K562 (cell line): ENCODE data around the gene SIRT2. TPM values are rescaled to one million over a fixed set of nuclear protein-coding genes. Genes with fewer than 3 reads are reported as not detected.
A peak's percentile ranks its signal among the peaks of the same experiment; 100 is the strongest.

Experiments used
- BACH1 ChIP-seq: fragments of 200-800 bp; sonication (Bioruptor generic); IDR thresholded peaks from 2 replicates; pipeline ENCODE4 v1.6.1; 2016; ENCODE audit warnings: missing genetic modification characterization, missing compliant biosample characterization
- CBX1 ChIP-seq: sonication (generic); IDR thresholded peaks from 2 replicates; pipeline ENCODE4 v1.6.1; 2016; ENCODE audit warnings: antibody characterized with exemption, low read depth, mild to moderate bottlenecking
- DNMT1 ChIP-seq: fragments of 450-650 bp; IDR thresholded peaks from 2 replicates; pipeline ENCODE4 v1.6.1; 2016; ENCODE audit warnings: antibody characterized with exemption, mild to moderate bottlenecking
- LEF1 ChIP-seq: fragments of 450-650 bp; IDR thresholded peaks from 2 replicates; pipeline ENCODE4 v1.6.1; 2016; ENCODE audit warnings: mild to moderate bottlenecking
- MBD1 ChIP-seq: fragments of 250-450 bp; sonication (Bioruptor Pico); IDR thresholded peaks from 2 replicates; pipeline ENCODE4 v1.8.0; 2022; ENCODE audit warnings: inconsistent platforms
- SRSF3 ChIP-seq: fragments of 200-400 bp; formaldehyde crosslinking; IDR thresholded peaks from 2 replicates; pipeline ENCODE4 v1.6.1; 2016; ENCODE audit warnings: mild to moderate bottlenecking, low read length, moderate library complexity; ENCODE audit not compliant: insufficient read depth
- SRSF7 ChIP-seq: fragments of 200-400 bp; formaldehyde crosslinking; optimal IDR thresholded peaks from 2 replicates; pipeline ENCODE3; 2017; ENCODE audit warnings: mild to moderate bottlenecking, low read depth, low read length
- TBL1XR1 ChIP-seq, 2 experiments: IDR thresholded peaks; 2 replicates each; pipeline ENCODE4 v1.6.1; 2012; ENCODE audit warnings: improper control_type of control experiment in 2 of 2, low read length in 2 of 2, mild to moderate bottlenecking in 1 of 2
- ZNF212 ChIP-seq: fragments of 450-650 bp; formaldehyde crosslinking; IDR thresholded peaks from 2 replicates; pipeline ENCODE4 v1.4.0; 2020; ENCODE audit warnings: mild to moderate bottlenecking
- ZNF239 ChIP-seq: fragments of 250-450 bp; sonication (Bioruptor Pico); IDR thresholded peaks from 2 replicates; pipeline ENCODE4 v1.4.0; 2020; ENCODE audit warnings: mild to moderate bottlenecking
- polyA plus RNA-seq, 8 experiments: library from polyadenylated mRNA; depleted of rRNA in 4 of 8; stranded (reverse) in 5 of 8; unstranded in 3 of 8; fragments of >200 nt; fragmentation: Nextera tagmentation in 2 of 8; fragmentation: Illumina TruSeq in 1 of 8; extraction: Ambion mirVana in 2 of 8; extraction: Trizol in 1 of 8; gene quantifications; 2 replicates each; pipeline versions ENCODE4 v1.2.1 to v1.2.3, GENCODE V29; 2011 to 2014; ENCODE audit warnings: inconsistent platforms in 1 of 8, missing spikeins in 1 of 8
- total RNA-seq, 7 experiments: library from RNA; depleted of rRNA in 6 of 7; stranded (reverse); fragments of >200 nt in 6 of 7; fragmentation: Illumina TruSeq in 2 of 7; extraction: Trizol in 2 of 7; gene quantifications; 2 replicates each; pipeline versions ENCODE4 v1.2.1 to v1.2.3, GENCODE V29; 2011 to 2021; ENCODE audit warnings: low replicate concordance in 1 of 7
- TF ChIP-seq, protein P1 (sequence below): fragments of 450-650 bp; IDR thresholded peaks from 2 replicates; pipeline ENCODE4 v1.6.1; 2018; ENCODE audit warnings: mild to moderate bottlenecking, low read depth; ENCODE audit not compliant: partially characterized antibody
- TF ChIP-seq, protein P2 (sequence below): fragments of 450-650 bp; IDR thresholded peaks from 2 replicates; pipeline ENCODE4 v1.6.1; 2016; ENCODE audit warnings: antibody characterized with exemption

The SIRT2 gene
- total and polyA plus RNA-seq, 9 of the 15 experiments (the other 6 are each of a cell fraction or from before 2014, with no cell fraction given): 2.3 to 35.2 (median 22.9) TPM

GRCh38 chr19:38849860-38850435, 49.5 kb downstream of the SIRT2 start, which contains the start of gene HNRNPL (continued):
- TF ChIP-seq, protein P1, sequence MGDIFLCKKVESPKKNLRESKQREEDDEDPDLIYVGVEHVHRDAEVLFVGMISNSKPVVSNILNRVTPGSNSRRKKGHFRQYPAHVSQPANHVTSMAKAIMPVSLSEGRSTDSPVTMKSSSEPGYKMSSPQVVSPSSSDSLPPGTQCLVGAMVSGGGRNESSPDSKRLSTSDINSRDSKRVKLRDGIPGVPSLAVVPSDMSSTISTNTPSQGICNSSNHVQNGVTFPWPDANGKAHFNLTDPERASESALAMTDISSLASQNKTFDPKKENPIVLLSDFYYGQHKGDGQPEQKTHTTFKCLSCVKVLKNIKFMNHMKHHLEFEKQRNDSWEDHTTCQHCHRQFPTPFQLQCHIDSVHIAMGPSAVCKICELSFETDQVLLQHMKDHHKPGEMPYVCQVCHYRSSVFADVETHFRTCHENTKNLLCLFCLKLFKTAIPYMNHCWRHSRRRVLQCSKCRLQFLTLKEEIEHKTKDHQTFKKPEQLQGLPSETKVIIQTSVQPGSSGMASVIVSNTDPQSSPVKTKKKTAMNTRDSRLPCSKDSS: no peak
- no peak for TF ChIP-seq SRSF3
- no peak for TF ChIP-seq DNMT1
- peak; percentile 40; the same call in 1 of the 2 replicates for TF ChIP-seq LEF1
- peak; percentile 33; the same call in 1 of the 2 replicates for TF ChIP-seq CBX1
- TF ChIP-seq ZNF239 (CRISPR knock-in tag): no peak
- no peak for TF ChIP-seq MBD1 (CRISPR knock-in tag)
- no peak for TF ChIP-seq BACH1 (tag)
- peak in 1 of 2 experiments; percentile 50; a peak in 1 of 4 replicates for TF ChIP-seq TBL1XR1 (IDR thresholded peaks at IDR 0.05; ENCODE audit: low read length in 2 of 2)
- TF ChIP-seq, protein P2, sequence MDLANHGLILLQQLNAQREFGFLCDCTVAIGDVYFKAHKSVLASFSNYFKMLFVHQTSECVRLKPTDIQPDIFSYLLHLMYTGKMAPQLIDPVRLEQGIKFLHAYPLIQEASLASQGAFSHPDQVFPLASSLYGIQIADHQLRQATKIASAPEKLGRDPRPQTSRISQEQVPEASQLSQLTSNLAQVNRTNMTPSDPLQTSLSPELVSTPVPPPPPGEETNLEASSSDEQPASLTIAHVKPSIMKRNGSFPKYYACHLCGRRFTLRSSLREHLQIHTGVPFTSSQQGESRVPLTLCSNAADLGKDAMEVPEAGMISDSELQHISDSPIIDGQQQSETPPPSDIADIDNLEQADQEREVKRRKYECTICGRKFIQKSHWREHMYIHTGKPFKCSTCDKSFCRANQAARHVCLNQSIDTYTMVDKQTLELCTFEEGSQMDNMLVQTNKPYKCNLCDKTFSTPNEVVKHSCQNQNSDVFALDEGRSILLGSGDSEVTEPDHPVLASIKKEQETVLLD: no peak
- TF ChIP-seq SRSF7: no peak
- no peak for TF ChIP-seq ZNF212
